Endothelial cell of umbilical vein (primary cell): ENCODE measurements around the gene JAZF1. TPM values are rescaled to one million over a fixed set of nuclear protein-coding genes. Genes with fewer than 3 reads are reported as not detected.

Experiments used
- BruUV-seq: library from RNA; stranded (reverse); fragments of 400-500 nt; replicated peaks from 2 replicates; lab custom pipeline; 2021; lab: Mats Ljungman, UMichigan
- CTCF ChIA-PET: fragments of 300-600, 350-600 bp; sonication (Branson Sonifier 250); formaldehyde crosslinking; loops from one replicate; lab custom pipeline; 2021; ENCODE audit warnings: antibody characterized with exemption, inconsistent platforms; lab: Charles Lee
- POLR2A ChIA-PET: fragments of 300-600, 350-600 bp; sonication (Branson Sonifier 250); formaldehyde crosslinking; loops from one replicate; lab custom pipeline; 2021; ENCODE audit warnings: antibody characterized with exemption, inconsistent platforms; lab: Charles Lee
- DNase-seq: peaks from one replicate; pipeline ENCODE4 v3.0.0-alpha.2; 2011; ENCODE audit warnings: low read depth, low spot score
- FAIRE-seq: peaks from 2 replicates; lab custom pipeline; 2011; peaks lifted over from hg19 to GRCh38; lab: Jason Lieb, UNC
- H2AFZ ChIP-seq: 2 replicates; pipeline ENCODE4 v1.6.0; 2012; ENCODE audit warnings: low read depth, low read length, control low read depth, inconsistent platforms
- H3K27ac ChIP-seq: 2 replicates; pipeline ENCODE4 v1.5.1; 2011; ENCODE audit warnings: low read depth, mild to moderate bottlenecking, control low read depth, low read length, moderate library complexity; ENCODE audit not compliant: insufficient read depth
- H3K27me3 ChIP-seq, 2 experiments: 2 replicates each; pipeline versions ENCODE4 v1.6.0 to v1.6.1; 2011; ENCODE audit warnings: low read length in 2 of 2, mixed read lengths in 1 of 2; ENCODE audit not compliant: control insufficient read depth in 2 of 2, insufficient read depth in 2 of 2
- H3K36me3 ChIP-seq, 2 experiments: 2 replicates in 1 of 2; 3 replicates in 1 of 2; pipeline ENCODE4 v1.5.1; 2011; ENCODE audit warnings: low read length in 2 of 2, mild to moderate bottlenecking in 1 of 2, moderate library complexity in 1 of 2; ENCODE audit not compliant: control insufficient read depth in 2 of 2, insufficient read depth in 2 of 2; ENCODE audit errors: extremely low read depth in 1 of 2
- H3K4me1 ChIP-seq: 3 replicates; pipeline ENCODE4 v1.5.1; 2011; ENCODE audit warnings: mild to moderate bottlenecking, low read length; ENCODE audit not compliant: control insufficient read depth, insufficient read depth; ENCODE audit errors: extremely low read depth
- H3K4me2 ChIP-seq: 2 replicates; pipeline ENCODE4 v1.6.1; 2011; ENCODE audit warnings: low read length, control low read depth, mixed read lengths; ENCODE audit not compliant: insufficient read depth
- H3K4me3 ChIP-seq, 3 experiments: fragments of 200-600 bp in 1 of 3; sonication (generic), shearing (Covaris generic) in 1 of 3; replicated peaks in 1 of 3; 2 replicates each; pipeline ENCODE4 v1.5.1; 2011 to 2016; ENCODE audit warnings: control low read depth in 3 of 3, low read length in 3 of 3, mild to moderate bottlenecking in 2 of 3, inconsistent platforms in 1 of 3, low read depth in 1 of 3, moderate library complexity in 1 of 3; ENCODE audit not compliant: insufficient read depth in 1 of 3
- H3K79me2 ChIP-seq: 2 replicates; pipeline ENCODE4 v1.6.0; 2012; ENCODE audit warnings: low read length, inconsistent platforms; ENCODE audit not compliant: control insufficient read depth, insufficient read depth
- H3K9ac ChIP-seq: replicated peaks from 2 replicates; pipeline ENCODE3; 2011; ENCODE audit warnings: low read length, control low read depth; ENCODE audit not compliant: insufficient read depth; ENCODE audit errors: extremely low read depth
- H3K9me1 ChIP-seq: replicated peaks from 3 replicates; pipeline ENCODE4 v1.6.0; 2011; ENCODE audit warnings: mild to moderate bottlenecking, low read length; ENCODE audit not compliant: control insufficient read depth, insufficient read depth; ENCODE audit errors: extremely low read depth
- H3K9me3 ChIP-seq: replicated peaks from 2 replicates; pipeline ENCODE4 v1.5.1; 2012; ENCODE audit warnings: low read length, inconsistent platforms; ENCODE audit not compliant: control insufficient read depth, insufficient read depth
- H4K20me1 ChIP-seq: replicated peaks from 2 replicates; pipeline ENCODE3; 2011; ENCODE audit warnings: mild to moderate bottlenecking, low read length; ENCODE audit not compliant: control insufficient read depth, insufficient read depth; ENCODE audit errors: extremely low read depth
- EZH2 ChIP-seq: IDR thresholded peaks from 2 replicates; pipeline ENCODE4 v1.6.1; 2012; ENCODE audit warnings: borderline replicate concordance, low read depth, mild to moderate bottlenecking, moderate library complexity, low read length, inconsistent platforms; ENCODE audit not compliant: severe bottlenecking
- FOS ChIP-seq: IDR thresholded peaks from 2 replicates; pipeline ENCODE4 v1.6.1; 2011; ENCODE audit warnings: mild to moderate bottlenecking, low read length, moderate library complexity, borderline replicate concordance; ENCODE audit not compliant: insufficient read depth
- GATA2 ChIP-seq: IDR thresholded peaks from 2 replicates; pipeline ENCODE4 v1.7.0; 2011; ENCODE audit warnings: low read depth, mild to moderate bottlenecking, moderate library complexity, mixed read lengths, low read length; ENCODE audit not compliant: insufficient read length, insufficient read depth
- JUN ChIP-seq: IDR thresholded peaks from 2 replicates; pipeline ENCODE4 v1.6.1; 2011; ENCODE audit warnings: borderline replicate concordance, low read depth; ENCODE audit not compliant: insufficient read length, insufficient read depth
- MAX ChIP-seq: IDR thresholded peaks from 2 replicates; pipeline ENCODE4 v1.6.1; 2011; ENCODE audit not compliant: insufficient read depth, insufficient read length
- MYC ChIP-seq: IDR thresholded peaks from one replicate; pipeline ENCODE4 v1.6.1; 2011; ENCODE audit warnings: mild to moderate bottlenecking, low read depth, low read length
- POLR2A ChIP-seq: IDR thresholded peaks from 2 replicates; pipeline ENCODE4 v1.6.1; 2012; ENCODE audit warnings: low read depth, mild to moderate bottlenecking, control low read depth, low read length
- POLR2AphosphoS5 ChIP-seq: IDR thresholded peaks from 2 replicates; pipeline ENCODE4 v1.6.1; 2012; ENCODE audit warnings: low read depth, mild to moderate bottlenecking, control low read depth, low read length, moderate library complexity; ENCODE audit not compliant: insufficient read depth
- dilution Hi-C: fragments of 300-500 bp; cut with MboI; formaldehyde crosslinking; loops from one replicate; pipeline ENCODE4 v1.15.0; 2019; ENCODE audit warnings: low sequenced_read_pairs; ENCODE audit not compliant: extremely low pct_ligation_motif_present
- intact Hi-C: fragments of 100-400 bp; cut with micrococcal nuclease; formaldehyde crosslinking; loops from one replicate; pipeline ENCODE4 v1.10.0; 2022
- polyA plus RNA-seq, 4 experiments: library from polyadenylated mRNA; depleted of rRNA in 3 of 4; stranded (reverse) in 3 of 4; unstranded in 1 of 4; fragments of >200 nt; gene quantifications; 2 replicates each; pipeline versions ENCODE4 v1.2.1 to v1.2.3, GENCODE V29; 2011 to 2012; ENCODE audit warnings: missing spikeins in 1 of 4
- total RNA-seq: library from RNA; stranded (reverse); gene quantifications from 2 replicates; pipeline ENCODE4 v1.2.3, GENCODE V29; 2021
- TF ChIP-seq, protein P1 (sequence below), 2 donors: IDR thresholded peaks; 1 replicate in 1 of 2; 2 replicates in 1 of 2; pipeline ENCODE4 v1.5.1; 2011; ENCODE audit warnings: low read length in 2 of 2, mild to moderate bottlenecking in 2 of 2, moderate library complexity in 2 of 2, control low read depth in 1 of 2, inconsistent platforms in 1 of 2, low read depth in 1 of 2; ENCODE audit not compliant: insufficient read depth in 1 of 2; ENCODE audit errors: extremely low read depth in 1 of 2

Gene JAZF1
- total and polyA plus RNA-seq, 2 donors (not counting 3 experiments of a cell fraction or from before 2014, with no cell fraction given): 2.5 to 16.9 TPM

GRCh38 chr7:27889800-27890199 is 290.8 kb downstream of the JAZF1 start:
- H3K9me3 ChIP-seq: no peaks in the 10 kb centered on the region
- dilution Hi-C loops: no loop called here

DNA sequence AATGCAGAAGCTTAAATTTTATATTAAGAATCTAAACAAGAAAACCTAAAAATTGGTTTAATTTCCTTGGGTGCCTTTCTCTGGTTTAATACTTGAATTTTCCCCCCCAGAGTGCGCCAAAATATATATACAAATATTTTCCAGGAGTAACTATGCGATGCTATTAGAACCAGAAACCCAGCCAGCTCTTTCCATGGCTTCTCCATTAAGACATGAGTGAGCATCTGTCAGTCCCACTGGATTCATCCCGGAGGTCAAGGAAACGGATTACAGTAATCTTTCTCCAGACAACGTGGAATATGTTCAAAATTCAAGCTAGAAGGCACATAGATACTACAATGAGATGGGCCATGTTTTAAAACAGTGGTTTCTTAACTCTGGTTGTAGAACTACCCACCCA is 291.9 kb downstream of the JAZF1 start:
- no peak overlapping the region for H3K9ac ChIP-seq
- FAIRE-seq: no peak
- H3K27me3 ChIP-seq: no peaks in the 10 kb centered on the region
- H3K27ac ChIP-seq: no peak overlapping the region
- H3K9me1 ChIP-seq: no peaks in the 10 kb centered on the region
- H3K4me3 ChIP-seq: no peak overlapping the region
- BruUV-seq: no TSS peak
- no peak overlapping the region for H3K4me2 ChIP-seq
- intact Hi-C loops (no loop called here), dilution Hi-C loops (no loop called here)
- no peaks in the 10 kb centered on the region for H4K20me1 ChIP-seq
- ChIA-PET CTCF (interaction anchor here (1.0 to 1.3 kb wide), 2 partner anchors 8 to 269 kb away, joined by 3 to 5 read pairs; no protein-coding TSS in a partner anchor), POLR2A (no interaction called here)
- peaks cover 17% of the 10 kb centered on the region for H3K4me1 ChIP-seq
- H2AFZ ChIP-seq: no peak overlapping the region
- no peaks in the 10 kb centered on the region for H3K79me2 ChIP-seq
- no peaks in the 10 kb centered on the region for H3K9me3 ChIP-seq
- TF ChIP-seq GATA2 (no peak), EZH2 (no peak), JUN (no peak), MYC (no peak), MAX (no peak), POLR2AphosphoS5 (no peak), POLR2A (no peak), FOS (no peak)
- TF ChIP-seq, protein P1, sequence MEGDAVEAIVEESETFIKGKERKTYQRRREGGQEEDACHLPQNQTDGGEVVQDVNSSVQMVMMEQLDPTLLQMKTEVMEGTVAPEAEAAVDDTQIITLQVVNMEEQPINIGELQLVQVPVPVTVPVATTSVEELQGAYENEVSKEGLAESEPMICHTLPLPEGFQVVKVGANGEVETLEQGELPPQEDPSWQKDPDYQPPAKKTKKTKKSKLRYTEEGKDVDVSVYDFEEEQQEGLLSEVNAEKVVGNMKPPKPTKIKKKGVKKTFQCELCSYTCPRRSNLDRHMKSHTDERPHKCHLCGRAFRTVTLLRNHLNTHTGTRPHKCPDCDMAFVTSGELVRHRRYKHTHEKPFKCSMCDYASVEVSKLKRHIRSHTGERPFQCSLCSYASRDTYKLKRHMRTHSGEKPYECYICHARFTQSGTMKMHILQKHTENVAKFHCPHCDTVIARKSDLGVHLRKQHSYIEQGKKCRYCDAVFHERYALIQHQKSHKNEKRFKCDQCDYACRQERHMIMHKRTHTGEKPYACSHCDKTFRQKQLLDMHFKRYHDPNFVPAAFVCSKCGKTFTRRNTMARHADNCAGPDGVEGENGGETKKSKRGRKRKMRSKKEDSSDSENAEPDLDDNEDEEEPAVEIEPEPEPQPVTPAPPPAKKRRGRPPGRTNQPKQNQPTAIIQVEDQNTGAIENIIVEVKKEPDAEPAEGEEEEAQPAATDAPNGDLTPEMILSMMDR (IDR thresholded peaks at IDR 0.05; ENCODE audit: extremely low read depth in 1 of 2, insufficient read depth in 1 of 2, low read depth in 1 of 2, low read length in 2 of 2): no peak
- DNase-seq: no peak
- H3K36me3 ChIP-seq: no peaks in the 10 kb centered on the region

More at GRCh38 chr7:27889800-27890199, 290.8 kb downstream of the JAZF1 start:
- Histone ChIP-seq H3K9me1 (no peaks in the 10 kb centered on the region), H3K27ac (no peak overlapping the region), H4K20me1 (no peaks in the 10 kb centered on the region), H3K4me1 (peaks cover 6% of the 10 kb centered on the region), H3K27me3 (no peaks in the 10 kb centered on the region), H3K9ac (no peak overlapping the region), H3K4me3 (no peak overlapping the region), H3K4me2 (no peak overlapping the region), H3K79me2 (no peaks in the 10 kb centered on the region), H3K36me3 (no peaks in the 10 kb centered on the region), H2AFZ (no peak overlapping the region)
- DNase-seq (no peak), FAIRE-seq (no peak)
- ChIA-PET CTCF (no interaction called here), POLR2A (no interaction called here)
- intact Hi-C loops: no loop called here
- no peak for TF ChIP-seq EZH2
- no peak for TF ChIP-seq MYC
- TF ChIP-seq GATA2: no peak
- TF ChIP-seq POLR2AphosphoS5: no peak
- TF ChIP-seq, protein P1 (IDR thresholded peaks at IDR 0.05; ENCODE audit: extremely low read depth in 1 of 2, insufficient read depth in 1 of 2, low read depth in 1 of 2, low read length in 2 of 2): no peak
- TF ChIP-seq POLR2A: no peak
- no peak for TF ChIP-seq FOS
- no TSS peak for BruUV-seq
